Measurements from ENCODE around the gene MYO1G. TPM values are rescaled to one million over a fixed set of nuclear protein-coding genes. Genes with fewer than 3 reads are reported as not detected.

MYO1G gene
- total and polyA plus RNA-seq, 9 of the 15 experiments (the other 6 are each of a cell fraction or from before 2014, with no cell fraction given): 0.03 to 0.62 (median 0.13) TPM; not detected in 1

DNA sequence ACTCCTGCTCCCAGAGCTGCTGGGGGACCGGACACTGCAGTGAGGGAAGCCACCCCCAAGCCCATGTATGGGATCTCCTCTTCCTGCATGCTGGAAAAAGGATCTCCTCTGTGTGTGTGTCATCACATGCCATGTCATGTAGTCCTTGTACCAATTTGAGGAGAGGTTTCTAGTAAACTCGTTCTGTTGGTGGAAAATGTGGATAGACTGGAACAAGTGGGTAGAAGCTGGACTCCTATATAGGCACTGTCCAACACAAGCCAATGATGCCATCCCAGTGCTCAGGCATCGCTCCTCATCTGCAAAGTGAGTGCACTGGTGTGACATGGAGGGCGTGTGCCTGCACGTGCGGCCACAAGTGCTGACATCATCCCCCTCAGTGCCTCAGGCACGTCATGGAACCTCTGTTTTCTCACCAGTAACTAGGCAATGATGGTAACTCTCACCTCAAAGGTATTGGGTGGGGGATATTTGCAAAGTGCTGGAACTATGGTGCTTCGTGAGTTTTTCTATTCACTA is 19.3 kb downstream of the MYO1G start (continued):
- TF ChIP-seq HDAC3 (IDR thresholded peaks at IDR 0.05; ENCODE audit: borderline replicate concordance, partially characterized antibody): no peak
- no peak for TF ChIP-seq TBP (optimal IDR thresholded peaks at IDR 0.05; ENCODE audit: low read depth, low read length)
- TF ChIP-seq CXXC5 (CRISPR knock-in tag; IDR thresholded peaks at IDR 0.05): no peak
- TF ChIP-seq, protein P1, sequence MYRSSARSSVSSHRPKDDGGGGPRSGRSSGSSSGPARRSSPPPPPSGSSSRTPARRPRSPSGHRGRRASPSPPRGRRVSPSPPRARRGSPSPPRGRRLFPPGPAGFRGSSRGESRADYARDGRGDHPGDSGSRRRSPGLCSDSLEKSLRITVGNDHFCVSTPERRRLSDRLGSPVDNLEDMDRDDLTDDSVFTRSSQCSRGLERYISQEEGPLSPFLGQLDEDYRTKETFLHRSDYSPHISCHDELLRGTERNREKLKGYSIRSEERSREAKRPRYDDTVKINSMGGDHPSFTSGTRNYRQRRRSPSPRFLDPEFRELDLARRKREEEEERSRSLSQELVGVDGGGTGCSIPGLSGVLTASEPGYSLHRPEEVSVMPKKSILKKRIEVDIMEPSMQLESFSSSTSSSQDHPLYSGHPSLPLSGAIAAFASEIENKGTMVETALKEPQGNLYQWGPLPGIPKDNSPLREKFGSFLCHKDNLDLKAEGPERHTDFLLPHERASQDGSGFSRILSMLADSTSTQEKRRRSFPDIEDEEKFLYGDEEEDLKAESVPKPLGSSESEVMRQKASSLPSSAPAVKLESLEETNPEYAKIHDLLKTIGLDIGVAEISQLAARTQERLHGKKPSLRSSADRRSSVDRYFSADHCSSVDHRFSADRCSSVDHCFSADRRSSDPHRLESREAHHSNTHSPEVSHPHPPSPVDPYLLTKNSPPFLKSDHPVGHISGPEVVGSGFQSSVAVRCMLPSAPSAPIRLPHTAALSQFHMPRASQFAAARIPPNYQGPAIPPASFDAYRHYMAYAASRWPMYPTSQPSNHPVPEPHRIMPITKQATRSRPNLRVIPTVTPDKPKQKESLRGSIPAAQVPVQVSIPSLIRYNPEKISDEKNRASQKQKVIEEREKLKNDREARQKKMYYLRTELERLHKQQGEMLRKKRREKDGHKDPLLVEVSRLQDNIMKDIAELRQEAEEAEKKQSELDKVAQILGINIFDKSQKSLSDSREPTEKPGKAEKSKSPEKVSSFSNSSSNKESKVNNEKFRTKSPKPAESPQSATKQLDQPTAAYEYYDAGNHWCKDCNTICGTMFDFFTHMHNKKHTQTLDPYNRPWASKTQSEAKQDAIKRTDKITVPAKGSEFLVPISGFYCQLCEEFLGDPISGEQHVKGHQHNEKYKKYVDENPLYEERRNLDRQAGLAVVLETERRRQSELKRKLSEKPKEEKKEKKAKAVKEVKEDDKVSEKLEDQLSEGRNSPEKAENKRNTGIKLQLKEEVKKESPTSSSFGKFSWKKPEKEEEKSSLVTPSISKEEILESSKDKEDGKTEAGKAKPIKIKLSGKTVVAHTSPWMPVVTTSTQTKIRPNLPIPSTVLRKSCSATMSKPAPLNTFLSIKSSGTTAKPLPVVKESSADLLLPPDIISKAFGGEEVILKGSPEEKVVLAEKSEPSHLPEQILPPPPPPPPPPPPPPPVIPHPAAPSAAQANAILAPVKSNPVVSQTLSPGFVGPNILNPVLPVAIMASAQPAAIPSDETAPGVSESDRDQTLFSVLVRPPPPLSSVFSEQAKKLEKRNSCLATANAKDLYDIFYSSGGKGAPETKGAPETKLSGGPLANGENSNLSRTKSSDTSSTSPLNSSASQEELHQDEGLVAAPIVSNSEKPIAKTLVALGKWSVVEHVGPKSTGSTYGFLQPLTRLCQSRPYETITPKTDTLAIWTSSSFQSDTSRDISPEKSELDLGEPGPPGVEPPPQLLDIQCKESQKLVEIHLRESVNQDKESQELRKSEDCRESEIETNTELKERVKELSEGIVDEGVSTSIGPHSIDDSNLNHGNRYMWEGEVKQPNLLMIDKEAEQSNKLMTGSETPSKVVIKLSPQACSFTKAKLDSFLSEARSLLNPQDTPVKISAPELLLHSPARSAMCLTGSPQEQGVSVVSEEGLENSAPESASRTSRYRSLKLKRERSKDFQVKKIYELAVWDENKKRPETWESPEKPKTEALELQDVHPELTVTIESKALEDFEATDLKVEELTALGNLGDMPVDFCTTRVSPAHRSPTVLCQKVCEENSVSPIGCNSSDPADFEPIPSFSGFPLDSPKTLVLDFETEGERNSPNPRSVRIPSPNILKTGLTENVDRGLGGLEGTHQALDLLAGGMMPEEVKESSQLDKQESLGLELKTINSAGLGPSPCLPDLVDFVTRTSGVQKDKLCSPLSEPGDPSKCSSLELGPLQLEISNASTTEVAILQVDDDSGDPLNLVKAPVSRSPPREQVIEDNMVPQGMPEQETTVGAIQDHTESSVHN (IDR thresholded peaks at IDR 0.05; ENCODE audit: borderline replicate concordance in 1 of 2, low read depth in 1 of 2): peak in 1 of 2 experiments; percentile 82; a peak in 2 of 4 replicates
- no peak for TF ChIP-seq PTRF (tag; IDR thresholded peaks at IDR 0.05)
- no peak for TF ChIP-seq HLTF (IDR thresholded peaks at IDR 0.05)
- TF ChIP-seq ELF1 (tag; IDR thresholded peaks at IDR 0.05): no peak
- TF ChIP-seq DPF2 (IDR thresholded peaks at IDR 0.05): peak; percentile 37; the same call in 1 of the 2 replicates
- TF ChIP-seq ZNF79 (CRISPR knock-in tag; IDR thresholded peaks at IDR 0.05; ENCODE audit: low read depth): no peak
- TF ChIP-seq L3MBTL2 (IDR thresholded peaks at IDR 0.05): peak; percentile 87
- TF ChIP-seq, protein P2, sequence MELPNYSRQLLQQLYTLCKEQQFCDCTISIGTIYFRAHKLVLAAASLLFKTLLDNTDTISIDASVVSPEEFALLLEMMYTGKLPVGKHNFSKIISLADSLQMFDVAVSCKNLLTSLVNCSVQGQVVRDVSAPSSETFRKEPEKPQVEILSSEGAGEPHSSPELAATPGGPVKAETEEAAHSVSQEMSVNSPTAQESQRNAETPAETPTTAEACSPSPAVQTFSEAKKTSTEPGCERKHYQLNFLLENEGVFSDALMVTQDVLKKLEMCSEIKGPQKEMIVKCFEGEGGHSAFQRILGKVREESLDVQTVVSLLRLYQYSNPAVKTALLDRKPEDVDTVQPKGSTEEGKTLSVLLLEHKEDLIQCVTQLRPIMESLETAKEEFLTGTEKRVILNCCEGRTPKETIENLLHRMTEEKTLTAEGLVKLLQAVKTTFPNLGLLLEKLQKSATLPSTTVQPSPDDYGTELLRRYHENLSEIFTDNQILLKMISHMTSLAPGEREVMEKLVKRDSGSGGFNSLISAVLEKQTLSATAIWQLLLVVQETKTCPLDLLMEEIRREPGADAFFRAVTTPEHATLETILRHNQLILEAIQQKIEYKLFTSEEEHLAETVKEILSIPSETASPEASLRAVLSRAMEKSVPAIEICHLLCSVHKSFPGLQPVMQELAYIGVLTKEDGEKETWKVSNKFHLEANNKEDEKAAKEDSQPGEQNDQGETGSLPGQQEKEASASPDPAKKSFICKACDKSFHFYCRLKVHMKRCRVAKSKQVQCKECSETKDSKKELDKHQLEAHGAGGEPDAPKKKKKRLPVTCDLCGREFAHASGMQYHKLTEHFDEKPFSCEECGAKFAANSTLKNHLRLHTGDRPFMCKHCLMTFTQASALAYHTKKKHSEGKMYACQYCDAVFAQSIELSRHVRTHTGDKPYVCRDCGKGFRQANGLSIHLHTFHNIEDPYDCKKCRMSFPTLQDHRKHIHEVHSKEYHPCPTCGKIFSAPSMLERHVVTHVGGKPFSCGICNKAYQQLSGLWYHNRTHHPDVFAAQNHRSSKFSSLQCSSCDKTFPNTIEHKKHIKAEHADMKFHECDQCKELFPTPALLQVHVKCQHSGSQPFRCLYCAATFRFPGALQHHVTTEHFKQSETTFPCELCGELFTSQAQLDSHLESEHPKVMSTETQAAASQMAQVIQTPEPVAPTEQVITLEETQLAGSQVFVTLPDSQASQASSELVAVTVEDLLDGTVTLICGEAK (IDR thresholded peaks at IDR 0.05): no peak
- TF ChIP-seq, protein P2 (CRISPR knock-in tag; IDR thresholded peaks at IDR 0.05): no peak
